K562 (cell line): ENCODE measurements around the gene MTHFR. TPM values are rescaled to one million over a fixed set of nuclear protein-coding genes. Genes with fewer than 3 reads are reported as not detected.

Source experiments
- ATF2 ChIP-seq: sonication (generic); formaldehyde crosslinking; IDR thresholded peaks from 2 replicates; pipeline ENCODE4 v1.8.1; 2022; ENCODE audit warnings: missing genetic modification reagents
- BHLHE40 ChIP-seq: IDR thresholded peaks from 2 replicates; pipeline ENCODE4 v1.6.1; 2011; ENCODE audit warnings: low read length, improper control_type of control experiment
- ESRRB ChIP-seq: fragments of 250-450 bp; sonication (Bioruptor Pico); IDR thresholded peaks from 2 replicates; pipeline ENCODE4 v1.5.0; 2020; ENCODE audit warnings: mild to moderate bottlenecking, moderate library complexity, borderline replicate concordance
- ETS1 ChIP-seq: conservative IDR thresholded peaks from 2 replicates; pipeline ENCODE4 v1.6.1; 2011; ENCODE audit warnings: low read depth, mild to moderate bottlenecking, low read length; ENCODE audit not compliant: control insufficient read depth
- MAFG ChIP-seq: fragments of 450-650 bp; conservative IDR thresholded peaks from 2 replicates; pipeline ENCODE4 v1.6.1; 2016; ENCODE audit warnings: missing genetic modification characterization, missing compliant biosample characterization
- NCOA6 ChIP-seq: fragments of 450-650 bp; IDR thresholded peaks from 2 replicates; pipeline ENCODE4 v1.6.1; 2017; ENCODE audit warnings: mild to moderate bottlenecking
- NFATC3 ChIP-seq: fragments of 450-650 bp; IDR thresholded peaks from 2 replicates; pipeline ENCODE4 v1.6.1; 2017; ENCODE audit warnings: mild to moderate bottlenecking
- PML ChIP-seq: IDR thresholded peaks from 2 replicates; pipeline ENCODE4 v1.6.1; 2012; ENCODE audit warnings: low read length, inconsistent platforms
- RB1 ChIP-seq: fragments of 450-650 bp; IDR thresholded peaks from 2 replicates; pipeline ENCODE4 v1.6.1; 2017; ENCODE audit warnings: low read depth, mild to moderate bottlenecking
- TAF7 ChIP-seq: fragments of 450-650 bp; IDR thresholded peaks from 2 replicates; pipeline ENCODE4 v1.6.1; 2016; ENCODE audit warnings: missing genetic modification characterization, missing compliant biosample characterization
- TGIF2 ChIP-seq: sonication (generic); formaldehyde crosslinking; IDR thresholded peaks from 2 replicates; pipeline ENCODE4 v1.8.1; 2022; ENCODE audit warnings: mild to moderate bottlenecking, missing genetic modification reagents, moderate library complexity
- ZBTB1 ChIP-seq: sonication (generic); formaldehyde crosslinking; IDR thresholded peaks from 2 replicates; pipeline ENCODE4 v1.8.1; 2023; ENCODE audit warnings: missing genetic modification reagents, low read depth, mild to moderate bottlenecking, borderline replicate concordance
- ZBTB40 ChIP-seq, 2 experiments: fragments of 450-650 bp in 1 of 2; sonication (generic) in 1 of 2; formaldehyde crosslinking in 1 of 2; IDR thresholded peaks; 2 replicates each; pipeline versions ENCODE4 v1.7.1 to v1.9.0; 2016 to 2022; ENCODE audit warnings: inconsistent platforms in 1 of 2, mild to moderate bottlenecking in 1 of 2, missing genetic modification reagents in 1 of 2
- ZEB2 ChIP-seq: fragments of 450-650 bp; IDR thresholded peaks from 2 replicates; pipeline ENCODE4 v1.6.1; 2016
- ZNF263 ChIP-seq: sonication (generic); formaldehyde crosslinking; IDR thresholded peaks from 2 replicates; pipeline ENCODE4 v1.8.0; 2022; ENCODE audit warnings: mild to moderate bottlenecking, missing genetic modification reagents, borderline replicate concordance
- ZNF408 ChIP-seq: fragments of 250-450 bp; sonication (Bioruptor Pico); IDR thresholded peaks from 2 replicates; pipeline ENCODE4 v1.4.0; 2020; ENCODE audit warnings: low read depth, mild to moderate bottlenecking, moderate library complexity
- ZNF444 ChIP-seq: fragments of 250-450 bp; sonication (Bioruptor Pico); IDR thresholded peaks from 2 replicates; pipeline ENCODE4 v1.4.0; 2020; ENCODE audit warnings: mild to moderate bottlenecking, moderate library complexity
- polyA plus RNA-seq, 8 experiments: library from polyadenylated mRNA; depleted of rRNA in 4 of 8; stranded (reverse) in 5 of 8; unstranded in 3 of 8; fragments of >200 nt; fragmentation: Nextera tagmentation in 2 of 8; fragmentation: Illumina TruSeq in 1 of 8; extraction: Ambion mirVana in 2 of 8; extraction: Trizol in 1 of 8; gene quantifications; 2 replicates each; pipeline versions ENCODE4 v1.2.1 to v1.2.3, GENCODE V29; 2011 to 2014; ENCODE audit warnings: inconsistent platforms in 1 of 8, missing spikeins in 1 of 8
- total RNA-seq, 7 experiments: library from RNA; depleted of rRNA in 6 of 7; stranded (reverse); fragments of >200 nt in 6 of 7; fragmentation: Illumina TruSeq in 2 of 7; extraction: Trizol in 2 of 7; gene quantifications; 2 replicates each; pipeline versions ENCODE4 v1.2.1 to v1.2.3, GENCODE V29; 2011 to 2021; ENCODE audit warnings: low replicate concordance in 1 of 7

Gene MTHFR
- total and polyA plus RNA-seq, 9 of the 15 experiments (the other 6 are each of a cell fraction or from before 2014, with no cell fraction given) = 5.0 to 104 (median 62.6) TPM

- TF ChIP-seq ZBTB40 (IDR thresholded peaks at IDR 0.05) = no peak
- TF ChIP-seq ZBTB40 (CRISPR knock-in tag; IDR thresholded peaks at IDR 0.05) = no peak
- TF ChIP-seq ZNF408 (CRISPR knock-in tag) = no peak
- no peak for TF ChIP-seq ZBTB1 (CRISPR knock-in tag)
- peak; percentile 28; the same call in 1 of the 2 replicates for TF ChIP-seq ETS1
- no peak for TF ChIP-seq NFATC3
- TF ChIP-seq ZNF444 = no peak
- peak; percentile 76 for TF ChIP-seq BHLHE40
- no peak; the same call in 1 of the 2 replicates for TF ChIP-seq ZEB2
- TF ChIP-seq ATF2 (CRISPR knock-in tag) = no peak
- TF ChIP-seq TAF7 (tag) = no peak
- TF ChIP-seq PML = no peak
- no peak for TF ChIP-seq MAFG (tag)
- TF ChIP-seq ZNF263 (CRISPR knock-in tag) = 0 out of 2 replicates have a peak, but pooled peaks have one; percentile 10
- TF ChIP-seq NCOA6 = no peak
- TF ChIP-seq RB1 = no peak
- TF ChIP-seq ESRRB (CRISPR knock-in tag) = no peak
- no peak for TF ChIP-seq TGIF2 (CRISPR knock-in tag)
Measured at GRCh38 chr1:11800756-11801433, 4.9 kb downstream of the MTHFR start (continued).
